Cortex of kidney (tissue), 1 donor: ENCODE results near the gene SLC22A7.

ENCODE experiments used
- DNase-seq: peaks from one replicate; lab custom pipeline; 2025; lab: John Stamatoyannopoulos, UW

SLC22A7 gene

GRCh38 chr6:43267619-43268354 is 30.3 kb upstream of the SLC22A7 start:
- DNase-seq: no peak

GRCh38 chr6:43268355-43268700 is 29.7 kb upstream of the SLC22A7 start:
- no peak for DNase-seq

DNA sequence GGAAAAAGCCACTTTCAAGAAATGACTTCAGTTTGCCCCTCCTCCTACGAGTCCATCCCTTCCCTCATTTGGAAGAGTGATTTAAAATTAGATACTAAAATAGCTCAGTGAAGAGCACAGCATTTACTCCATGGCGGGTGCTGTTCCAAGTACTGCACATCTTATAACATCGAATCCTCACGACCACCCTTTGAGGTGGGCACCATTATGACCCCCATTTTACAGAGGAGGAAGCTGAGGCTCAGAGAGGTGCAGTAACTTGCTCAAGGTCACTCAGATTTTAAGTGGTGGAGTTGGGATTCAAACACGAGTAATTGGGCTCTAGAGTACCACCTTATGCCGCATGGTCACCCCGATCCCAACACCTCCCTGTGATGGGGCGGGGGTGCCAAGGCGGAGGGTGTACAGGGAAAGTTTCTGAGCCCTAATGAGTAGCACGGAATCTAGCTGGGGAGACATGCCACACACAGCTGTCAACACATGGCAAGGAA is 29.2 kb upstream of the SLC22A7 start:
- DNase-seq: no peak

DNA sequence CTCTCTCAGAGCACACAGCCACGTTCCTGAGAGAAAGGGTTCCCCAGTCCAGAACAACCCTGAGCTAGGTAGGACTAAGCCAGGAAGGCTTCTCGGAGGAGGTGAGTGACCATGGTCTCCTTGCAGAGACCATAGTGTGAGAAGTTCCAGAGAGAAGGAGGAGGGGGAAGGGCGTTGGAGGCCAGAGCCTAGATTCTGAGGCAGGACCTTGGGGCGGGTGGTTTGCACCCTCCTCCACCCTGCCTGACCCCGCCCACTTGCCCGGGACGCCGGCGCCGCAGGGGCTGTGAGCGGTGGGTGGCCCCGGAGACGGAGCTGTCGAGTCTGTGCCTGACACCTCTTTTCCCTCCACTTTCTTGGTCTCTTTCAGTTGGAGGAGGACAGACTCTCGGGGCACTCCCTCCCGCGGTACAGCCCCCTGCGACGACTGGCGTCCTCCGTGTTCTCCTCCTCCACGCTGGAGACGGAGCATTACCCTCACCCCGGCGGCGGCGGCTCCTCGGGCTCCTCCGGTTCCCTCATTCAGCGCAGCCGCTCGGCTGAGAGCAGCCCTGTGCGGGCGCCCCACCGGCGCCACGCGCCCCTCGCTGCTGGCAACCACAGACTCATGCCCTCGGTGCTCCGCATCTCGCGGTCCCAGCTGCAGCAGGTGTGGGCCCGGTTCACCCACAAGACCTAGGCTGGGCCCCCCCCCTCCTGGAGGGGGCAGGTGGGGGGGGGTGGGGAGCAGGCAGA is 28.6 kb upstream of the SLC22A7 start:
- no peak for DNase-seq

DNA sequence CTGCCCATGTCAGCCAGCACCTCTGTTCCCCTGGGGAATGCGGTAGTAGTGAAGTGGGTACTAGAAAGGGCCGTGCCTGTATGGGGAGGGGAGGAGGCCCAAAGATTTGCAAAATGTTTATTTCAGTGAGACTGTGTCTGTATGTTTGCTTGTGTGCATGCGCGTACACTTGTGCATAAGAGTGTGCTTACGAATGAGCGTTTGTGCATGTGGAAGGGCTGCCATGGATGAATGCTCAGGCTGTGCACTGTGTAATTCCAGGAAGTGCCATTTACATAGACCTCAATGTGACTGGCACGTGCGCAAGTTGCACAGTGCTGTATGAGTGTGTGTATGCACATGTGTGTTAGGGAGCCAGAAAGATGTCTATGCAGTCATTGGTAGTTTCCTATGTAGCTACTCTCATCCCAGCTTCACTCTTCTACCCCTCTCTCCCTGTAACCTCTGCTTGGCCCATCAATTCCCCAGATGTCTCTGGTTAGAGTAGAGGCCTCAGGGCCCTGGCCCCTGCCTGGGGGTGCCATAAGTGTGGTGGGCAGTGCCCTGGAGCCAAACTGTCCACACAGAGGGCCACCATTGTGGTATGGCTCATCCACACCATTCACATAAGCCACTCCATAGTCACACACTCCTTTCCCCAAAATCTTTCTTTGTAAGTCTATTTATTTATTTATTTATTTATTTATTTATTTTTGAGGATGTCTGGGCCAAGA is 26.8 kb upstream of the SLC22A7 start:
- DNase-seq: no peak

- DNase-seq: no peak
These were observed 26.1 kb upstream of the SLC22A7 start for GRCh38 chr6:43271944-43272343.

- no peak for DNase-seq
These were observed 24.4 kb upstream of the SLC22A7 start for GRCh38 chr6:43273707-43274106.

- no peak for DNase-seq
These were observed 23.7 kb upstream of the SLC22A7 start for GRCh38 chr6:43274127-43274915.

DNA sequence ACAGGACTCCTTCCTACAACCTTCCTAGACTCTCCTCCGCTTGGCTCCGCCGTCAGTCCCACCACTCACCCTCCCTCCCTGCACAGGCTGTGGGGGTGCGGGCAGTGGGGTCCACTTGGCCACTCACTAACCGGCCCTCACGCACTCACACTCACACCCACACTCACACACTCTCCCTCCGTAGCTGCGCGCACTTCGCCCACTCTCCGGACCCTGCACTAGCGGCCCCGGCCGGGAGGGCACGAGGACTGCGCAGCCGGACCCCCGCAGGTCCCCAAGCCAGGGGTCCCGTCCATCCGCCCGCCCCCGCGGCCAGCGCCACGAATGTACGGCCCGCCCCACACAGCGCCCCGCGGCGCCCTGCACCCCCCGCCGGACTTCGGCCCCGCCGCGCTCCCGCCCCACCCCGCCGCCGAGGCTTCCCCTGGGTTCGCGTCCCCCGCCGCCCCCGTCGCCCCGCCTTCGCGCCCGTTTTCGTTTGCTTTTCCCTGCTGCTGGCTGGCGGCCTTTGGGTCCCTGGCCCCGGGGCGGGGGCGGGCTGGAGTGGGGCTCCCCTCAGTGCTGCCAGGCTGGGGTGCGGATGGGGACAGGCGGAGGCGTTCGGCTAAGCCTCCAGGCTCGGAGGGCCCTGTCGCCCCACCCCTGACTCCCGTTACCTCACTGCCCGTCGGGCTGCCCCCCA is 23.0 kb upstream of the SLC22A7 start:
- no peak for DNase-seq

GRCh38 chr6:43275801-43276576 is 22.1 kb upstream of the SLC22A7 start:
- DNase-seq: no peak

DNA sequence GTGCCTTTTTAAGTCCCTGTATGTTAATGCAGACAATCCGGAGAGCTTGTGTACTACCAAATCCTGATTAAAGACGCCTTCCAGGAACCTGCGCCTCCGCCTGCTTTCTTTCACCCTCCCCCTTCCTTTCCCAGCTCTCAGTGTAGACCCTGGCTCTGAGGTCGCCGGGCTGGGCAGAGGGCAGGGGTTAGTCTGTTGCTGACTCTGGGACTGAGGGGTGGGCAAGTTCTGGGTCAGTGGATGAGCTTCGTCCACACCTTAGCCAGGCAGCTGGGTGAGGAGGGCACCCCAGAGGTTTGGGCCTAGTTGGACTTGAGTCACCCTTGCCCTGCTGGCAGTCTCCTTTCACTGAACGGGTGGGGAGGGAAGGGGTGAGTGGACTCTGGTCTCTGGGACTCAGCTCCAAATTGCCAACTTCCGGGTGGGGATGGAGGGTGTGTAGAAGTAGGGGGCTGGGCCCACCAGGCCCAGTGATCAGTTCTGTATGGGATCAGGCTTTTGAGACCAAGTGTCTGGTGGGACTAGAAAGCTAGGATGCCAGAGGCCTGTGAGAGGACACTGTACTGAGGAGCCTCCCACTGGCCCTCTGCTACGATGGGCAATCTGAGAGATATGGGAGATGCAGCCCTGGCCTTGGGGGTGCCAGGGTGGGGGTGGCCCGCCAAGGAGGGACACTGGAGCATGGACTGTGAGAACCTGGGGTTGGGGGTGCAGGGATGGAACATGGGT is 21.3 kb upstream of the SLC22A7 start:
- no peak for DNase-seq

DNA sequence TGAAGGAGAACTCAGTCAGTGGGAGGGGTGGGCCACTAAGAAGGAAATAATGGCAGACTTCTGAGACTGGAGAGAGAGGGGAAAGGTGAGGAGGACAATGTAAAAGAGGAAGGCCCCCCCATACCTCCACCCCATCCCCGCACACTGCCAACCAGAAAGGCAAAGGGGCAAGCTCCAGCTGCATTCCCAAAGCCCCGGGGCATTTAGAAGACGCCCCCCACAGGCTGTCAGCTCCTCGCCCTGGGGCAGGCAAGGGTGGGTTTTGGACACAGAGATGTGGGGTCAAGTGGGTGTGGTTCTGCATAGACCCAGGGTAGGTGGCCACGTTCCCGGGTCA is 20.8 kb upstream of the SLC22A7 start:
- no peak for DNase-seq

DNA sequence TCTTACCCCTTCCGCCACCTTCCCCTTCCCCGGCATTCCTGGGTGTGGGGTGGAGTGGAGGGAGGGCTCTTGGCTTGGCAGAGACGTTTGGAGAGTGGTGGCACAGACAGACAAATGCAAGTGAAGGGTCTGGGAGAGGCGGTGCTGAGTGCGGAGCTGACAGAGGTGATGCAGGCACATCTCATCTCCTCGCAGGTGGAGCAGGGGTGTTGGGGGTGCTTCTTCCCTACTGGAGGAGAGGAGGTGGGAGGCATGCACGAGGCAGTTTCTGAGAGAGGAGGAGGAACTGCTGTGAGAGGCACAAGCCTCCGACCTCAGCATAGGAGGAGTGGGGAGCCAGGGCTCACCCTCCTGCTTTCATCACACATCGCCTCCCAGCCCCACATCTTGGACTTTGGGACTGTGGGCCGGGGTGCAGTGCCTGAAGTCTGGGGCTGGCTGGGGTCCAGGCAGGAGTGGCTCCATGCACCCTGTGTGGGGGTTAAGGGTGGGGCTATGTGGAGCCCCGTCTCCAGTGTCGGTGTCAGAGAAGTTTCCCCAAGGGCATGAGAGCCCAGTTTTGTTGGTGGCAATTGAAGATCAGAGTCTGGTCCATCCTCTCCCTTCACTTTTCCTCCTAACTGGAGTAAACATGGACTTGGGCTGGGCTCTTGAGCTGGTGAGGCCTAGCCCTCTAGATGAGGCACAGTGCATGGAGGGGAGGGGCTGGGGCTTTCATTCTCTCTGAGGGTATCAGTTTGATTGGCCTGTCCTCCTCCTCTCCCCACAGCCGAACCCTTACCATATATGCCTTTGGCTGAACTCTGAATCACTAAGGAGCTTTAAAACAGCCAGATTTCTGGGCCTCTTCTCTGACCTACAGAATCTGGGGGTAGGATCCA is 20.2 kb upstream of the SLC22A7 start:
- DNase-seq: no peak

- no peak for DNase-seq
These were observed 19.5 kb upstream of the SLC22A7 start for GRCh38 chr6:43278524-43279078.

GRCh38 chr6:43280234-43280633 is 17.8 kb upstream of the SLC22A7 start:
- no peak for DNase-seq

- DNase-seq: no peak
These were observed 16.0 kb upstream of the SLC22A7 start for GRCh38 chr6:43282060-43282459.

- DNase-seq: no peak
These were observed 15.2 kb upstream of the SLC22A7 start for GRCh38 chr6:43282636-43283513.

GRCh38 chr6:43283514-43283901 is 14.6 kb upstream of the SLC22A7 start:
- DNase-seq: no peak
